GM04504 (cell line): ENCODE data around the gene SNAI3.

Source experiments
- DNase-seq: peaks from one replicate; pipeline ENCODE4 v3.0.0-alpha.2; 2012; ENCODE audit warnings: low read depth

The SNAI3 gene

GRCh38 chr16:88686439-88687253 is at the start of gene SNAI3:
TSS of gene SNAI3 (minus strand) at chr16:88686507. CDS start at chr16:88686406, 101 bp downstream.
- DNase-seq = no peak

- DNase-seq = no peak
These were observed 49.8 kb upstream of the SNAI3 start for GRCh38 chr16:88736088-88736487.

GRCh38 chr16:88735616-88736015 is 49.3 kb upstream of the SNAI3 start:
- DNase-seq = no peak

- DNase-seq = no peak
These were observed 48.8 kb upstream of the SNAI3 start for GRCh38 chr16:88735121-88735520.

GRCh38 chr16:88734361-88734728 is 48.0 kb upstream of the SNAI3 start:
- DNase-seq = no peak

- no peak for DNase-seq
These were observed 47.5 kb upstream of the SNAI3 start for GRCh38 chr16:88733630-88734360.

- DNase-seq = no peak
These were observed 46.6 kb upstream of the SNAI3 start for GRCh38 chr16:88732961-88733294.

GRCh38 chr16:88732172-88732960 is 46.1 kb upstream of the SNAI3 start:
- no peak for DNase-seq

- DNase-seq = no peak
These were observed 45.4 kb upstream of the SNAI3 start for GRCh38 chr16:88731699-88732098.

- DNase-seq = no peak
These were observed 44.6 kb upstream of the SNAI3 start for GRCh38 chr16:88730632-88731607.

- no peak for DNase-seq
These were observed 41.6 kb upstream of the SNAI3 start for GRCh38 chr16:88727871-88728270.

GRCh38 chr16:88726981-88727380 is 40.7 kb upstream of the SNAI3 start:
- no peak for DNase-seq

- no peak for DNase-seq
These were observed 40.1 kb upstream of the SNAI3 start for GRCh38 chr16:88726408-88726749.

- DNase-seq = no peak
These were observed 39.5 kb upstream of the SNAI3 start for GRCh38 chr16:88725609-88726407.

- no peak for DNase-seq
These were observed 38.7 kb upstream of the SNAI3 start for GRCh38 chr16:88724855-88725555.

GRCh38 chr16:88723911-88724310 is 37.6 kb upstream of the SNAI3 start:
- no peak for DNase-seq

GRCh38 chr16:88723507-88723887 is 37.2 kb upstream of the SNAI3 start:
- no peak for DNase-seq

GRCh38 chr16:88722784-88723506 is 36.6 kb upstream of the SNAI3 start:
- DNase-seq = no peak
